ENCODE measurements around the gene CTSE. TPM values are rescaled to one million over a fixed set of nuclear protein-coding genes. Genes with fewer than 3 reads are reported as not detected.

The CTSE gene
- total and polyA plus RNA-seq, 2 of the 8 experiments (the other 6 are each of a cell fraction or from before 2014, with no cell fraction given): 0.03 TPM; not detected in 1

DNA sequence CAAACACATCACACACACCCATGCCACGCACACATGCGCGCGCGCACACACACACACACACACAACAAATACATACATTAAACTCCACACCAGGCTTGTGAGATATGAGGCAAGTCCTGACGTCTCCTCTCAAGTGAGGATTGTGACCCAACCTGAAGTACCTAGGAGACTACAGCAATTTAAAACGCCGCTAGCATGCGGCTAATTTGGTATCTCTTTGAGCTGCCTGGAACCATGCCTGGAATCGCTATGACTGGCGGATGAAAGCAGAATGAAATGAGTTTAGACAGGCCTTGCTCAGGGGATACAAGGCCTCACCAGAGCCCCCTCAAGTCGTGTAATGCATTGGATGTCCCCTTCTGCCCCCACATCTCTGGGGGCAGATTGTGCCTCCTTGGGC, 18.9 kb downstream of the CTSE start (continued):
- TF ChIP-seq, protein P1, sequence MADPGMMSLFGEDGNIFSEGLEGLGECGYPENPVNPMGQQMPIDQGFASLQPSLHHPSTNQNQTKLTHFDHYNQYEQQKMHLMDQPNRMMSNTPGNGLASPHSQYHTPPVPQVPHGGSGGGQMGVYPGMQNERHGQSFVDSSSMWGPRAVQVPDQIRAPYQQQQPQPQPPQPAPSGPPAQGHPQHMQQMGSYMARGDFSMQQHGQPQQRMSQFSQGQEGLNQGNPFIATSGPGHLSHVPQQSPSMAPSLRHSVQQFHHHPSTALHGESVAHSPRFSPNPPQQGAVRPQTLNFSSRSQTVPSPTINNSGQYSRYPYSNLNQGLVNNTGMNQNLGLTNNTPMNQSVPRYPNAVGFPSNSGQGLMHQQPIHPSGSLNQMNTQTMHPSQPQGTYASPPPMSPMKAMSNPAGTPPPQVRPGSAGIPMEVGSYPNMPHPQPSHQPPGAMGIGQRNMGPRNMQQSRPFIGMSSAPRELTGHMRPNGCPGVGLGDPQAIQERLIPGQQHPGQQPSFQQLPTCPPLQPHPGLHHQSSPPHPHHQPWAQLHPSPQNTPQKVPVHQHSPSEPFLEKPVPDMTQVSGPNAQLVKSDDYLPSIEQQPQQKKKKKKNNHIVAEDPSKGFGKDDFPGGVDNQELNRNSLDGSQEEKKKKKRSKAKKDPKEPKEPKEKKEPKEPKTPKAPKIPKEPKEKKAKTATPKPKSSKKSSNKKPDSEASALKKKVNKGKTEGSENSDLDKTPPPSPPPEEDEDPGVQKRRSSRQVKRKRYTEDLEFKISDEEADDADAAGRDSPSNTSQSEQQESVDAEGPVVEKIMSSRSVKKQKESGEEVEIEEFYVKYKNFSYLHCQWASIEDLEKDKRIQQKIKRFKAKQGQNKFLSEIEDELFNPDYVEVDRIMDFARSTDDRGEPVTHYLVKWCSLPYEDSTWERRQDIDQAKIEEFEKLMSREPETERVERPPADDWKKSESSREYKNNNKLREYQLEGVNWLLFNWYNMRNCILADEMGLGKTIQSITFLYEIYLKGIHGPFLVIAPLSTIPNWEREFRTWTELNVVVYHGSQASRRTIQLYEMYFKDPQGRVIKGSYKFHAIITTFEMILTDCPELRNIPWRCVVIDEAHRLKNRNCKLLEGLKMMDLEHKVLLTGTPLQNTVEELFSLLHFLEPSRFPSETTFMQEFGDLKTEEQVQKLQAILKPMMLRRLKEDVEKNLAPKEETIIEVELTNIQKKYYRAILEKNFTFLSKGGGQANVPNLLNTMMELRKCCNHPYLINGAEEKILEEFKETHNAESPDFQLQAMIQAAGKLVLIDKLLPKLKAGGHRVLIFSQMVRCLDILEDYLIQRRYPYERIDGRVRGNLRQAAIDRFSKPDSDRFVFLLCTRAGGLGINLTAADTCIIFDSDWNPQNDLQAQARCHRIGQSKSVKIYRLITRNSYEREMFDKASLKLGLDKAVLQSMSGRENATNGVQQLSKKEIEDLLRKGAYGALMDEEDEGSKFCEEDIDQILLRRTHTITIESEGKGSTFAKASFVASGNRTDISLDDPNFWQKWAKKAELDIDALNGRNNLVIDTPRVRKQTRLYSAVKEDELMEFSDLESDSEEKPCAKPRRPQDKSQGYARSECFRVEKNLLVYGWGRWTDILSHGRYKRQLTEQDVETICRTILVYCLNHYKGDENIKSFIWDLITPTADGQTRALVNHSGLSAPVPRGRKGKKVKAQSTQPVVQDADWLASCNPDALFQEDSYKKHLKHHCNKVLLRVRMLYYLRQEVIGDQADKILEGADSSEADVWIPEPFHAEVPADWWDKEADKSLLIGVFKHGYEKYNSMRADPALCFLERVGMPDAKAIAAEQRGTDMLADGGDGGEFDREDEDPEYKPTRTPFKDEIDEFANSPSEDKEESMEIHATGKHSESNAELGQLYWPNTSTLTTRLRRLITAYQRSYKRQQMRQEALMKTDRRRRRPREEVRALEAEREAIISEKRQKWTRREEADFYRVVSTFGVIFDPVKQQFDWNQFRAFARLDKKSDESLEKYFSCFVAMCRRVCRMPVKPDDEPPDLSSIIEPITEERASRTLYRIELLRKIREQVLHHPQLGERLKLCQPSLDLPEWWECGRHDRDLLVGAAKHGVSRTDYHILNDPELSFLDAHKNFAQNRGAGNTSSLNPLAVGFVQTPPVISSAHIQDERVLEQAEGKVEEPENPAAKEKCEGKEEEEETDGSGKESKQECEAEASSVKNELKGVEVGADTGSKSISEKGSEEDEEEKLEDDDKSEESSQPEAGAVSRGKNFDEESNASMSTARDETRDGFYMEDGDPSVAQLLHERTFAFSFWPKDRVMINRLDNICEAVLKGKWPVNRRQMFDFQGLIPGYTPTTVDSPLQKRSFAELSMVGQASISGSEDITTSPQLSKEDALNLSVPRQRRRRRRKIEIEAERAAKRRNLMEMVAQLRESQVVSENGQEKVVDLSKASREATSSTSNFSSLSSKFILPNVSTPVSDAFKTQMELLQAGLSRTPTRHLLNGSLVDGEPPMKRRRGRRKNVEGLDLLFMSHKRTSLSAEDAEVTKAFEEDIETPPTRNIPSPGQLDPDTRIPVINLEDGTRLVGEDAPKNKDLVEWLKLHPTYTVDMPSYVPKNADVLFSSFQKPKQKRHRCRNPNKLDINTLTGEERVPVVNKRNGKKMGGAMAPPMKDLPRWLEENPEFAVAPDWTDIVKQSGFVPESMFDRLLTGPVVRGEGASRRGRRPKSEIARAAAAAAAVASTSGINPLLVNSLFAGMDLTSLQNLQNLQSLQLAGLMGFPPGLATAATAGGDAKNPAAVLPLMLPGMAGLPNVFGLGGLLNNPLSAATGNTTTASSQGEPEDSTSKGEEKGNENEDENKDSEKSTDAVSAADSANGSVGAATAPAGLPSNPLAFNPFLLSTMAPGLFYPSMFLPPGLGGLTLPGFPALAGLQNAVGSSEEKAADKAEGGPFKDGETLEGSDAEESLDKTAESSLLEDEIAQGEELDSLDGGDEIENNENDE (IDR thresholded peaks at IDR 0.05; ENCODE audit: insufficient replicate concordance, low read length): no peak
- TF ChIP-seq TEAD4 (IDR thresholded peaks at IDR 0.05; ENCODE audit: low read depth, low read length) (no peak), FOSL1 (IDR thresholded peaks at IDR 0.05; ENCODE audit: insufficient read depth, low read depth, low read length) (no peak), RXRA (IDR thresholded peaks at IDR 0.05; ENCODE audit: insufficient read depth, low read depth, low read length) (no peak), BCL11A (IDR thresholded peaks at IDR 0.05; ENCODE audit: low read depth in 2 of 2, low read length in 2 of 2) (no peak), TAF7 (optimal IDR thresholded peaks at IDR 0.05; ENCODE audit: borderline replicate concordance, low read depth, low read length) (no peak), EP300 (IDR thresholded peaks at IDR 0.05; ENCODE audit: borderline replicate concordance in 1 of 2, low read depth in 2 of 2, low read length in 2 of 2) (no peak)
- TF ChIP-seq, protein P2, sequence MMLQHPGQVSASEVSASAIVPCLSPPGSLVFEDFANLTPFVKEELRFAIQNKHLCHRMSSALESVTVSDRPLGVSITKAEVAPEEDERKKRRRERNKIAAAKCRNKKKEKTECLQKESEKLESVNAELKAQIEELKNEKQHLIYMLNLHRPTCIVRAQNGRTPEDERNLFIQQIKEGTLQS (IDR thresholded peaks at IDR 0.05; ENCODE audit: insufficient read depth, low read depth, low read length): no peak
- TF ChIP-seq, protein P3, sequence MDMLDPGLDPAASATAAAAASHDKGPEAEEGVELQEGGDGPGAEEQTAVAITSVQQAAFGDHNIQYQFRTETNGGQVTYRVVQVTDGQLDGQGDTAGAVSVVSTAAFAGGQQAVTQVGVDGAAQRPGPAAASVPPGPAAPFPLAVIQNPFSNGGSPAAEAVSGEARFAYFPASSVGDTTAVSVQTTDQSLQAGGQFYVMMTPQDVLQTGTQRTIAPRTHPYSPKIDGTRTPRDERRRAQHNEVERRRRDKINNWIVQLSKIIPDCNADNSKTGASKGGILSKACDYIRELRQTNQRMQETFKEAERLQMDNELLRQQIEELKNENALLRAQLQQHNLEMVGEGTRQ (IDR thresholded peaks at IDR 0.05; ENCODE audit: low read length): no peak

All from H1 (cell line).